Trophoblast cell (in vitro differentiated cells and primary cell): ENCODE measurements around the gene POU2AF1.

ENCODE experiments used
- DNase-seq, 2 donors: peaks; one replicate each; pipeline ENCODE4 v3.0.0-alpha.2; 2016
- H2AFZ ChIP-seq: 2 replicates; pipeline ENCODE4 v1.6.1; 2013; ENCODE audit warnings: low read length, moderate library complexity, mild to moderate bottlenecking; ENCODE audit not compliant: insufficient read depth, poor library complexity
- H2AK5ac ChIP-seq: 2 replicates; pipeline ENCODE4 v1.6.1; 2013; ENCODE audit warnings: mild to moderate bottlenecking, low read length
- H2BK120ac ChIP-seq: 2 replicates; pipeline ENCODE4 v1.6.1; 2013; ENCODE audit warnings: low read length, mild to moderate bottlenecking, moderate library complexity; ENCODE audit not compliant: insufficient read depth, poor library complexity
- H2BK12ac ChIP-seq: 2 replicates; pipeline ENCODE4 v1.6.1; 2013; ENCODE audit warnings: mild to moderate bottlenecking, low read length, moderate library complexity
- H2BK5ac ChIP-seq: 2 replicates; pipeline ENCODE4 v1.6.1; 2013; ENCODE audit warnings: low read length, low read depth, moderate library complexity, mild to moderate bottlenecking; ENCODE audit not compliant: poor library complexity
- H3K14ac ChIP-seq: 2 replicates; pipeline ENCODE4 v1.6.1; 2013; ENCODE audit warnings: mild to moderate bottlenecking, low read length
- H3K18ac ChIP-seq: 2 replicates; pipeline ENCODE4 v1.6.1; 2013; ENCODE audit warnings: mild to moderate bottlenecking, low read length
- H3K23ac ChIP-seq: 2 replicates; pipeline ENCODE4 v1.6.1; 2013; ENCODE audit warnings: low read length
- H3K27ac ChIP-seq: 2 replicates; pipeline ENCODE4 v1.5.1; 2013; ENCODE audit warnings: low read depth, mild to moderate bottlenecking, inconsistent platforms, low read length, moderate library complexity
- H3K27me3 ChIP-seq: 2 replicates; pipeline ENCODE4 v1.6.1; 2013; ENCODE audit warnings: inconsistent platforms, mild to moderate bottlenecking, low read length, moderate library complexity; ENCODE audit not compliant: insufficient read depth
- H3K36me3 ChIP-seq, 2 experiments: 1 replicate in 1 of 2; 2 replicates in 1 of 2; pipeline ENCODE4 v1.6.1; 2013; ENCODE audit warnings: low read length in 2 of 2, mild to moderate bottlenecking in 2 of 2, moderate library complexity in 1 of 2; ENCODE audit not compliant: insufficient read depth in 2 of 2, control insufficient read depth in 1 of 2
- H3K4ac ChIP-seq: 2 replicates; pipeline ENCODE4 v1.6.1; 2013; ENCODE audit warnings: low read depth, mild to moderate bottlenecking, low read length, moderate library complexity
- H3K4me1 ChIP-seq, 2 experiments: 1 replicate in 1 of 2; 2 replicates in 1 of 2; pipeline ENCODE4 v1.6.1; 2013; ENCODE audit warnings: low read length in 2 of 2, mild to moderate bottlenecking in 2 of 2, moderate library complexity in 1 of 2; ENCODE audit not compliant: insufficient read depth in 2 of 2, control insufficient read depth in 1 of 2
- H3K4me2 ChIP-seq: 2 replicates; pipeline ENCODE4 v1.6.1; 2013; ENCODE audit warnings: inconsistent platforms, mild to moderate bottlenecking, low read length, moderate library complexity
- H3K4me3 ChIP-seq: 2 replicates; pipeline ENCODE4 v1.5.1; 2013; ENCODE audit warnings: mild to moderate bottlenecking, low read depth, low read length, inconsistent platforms
- H3K79me1 ChIP-seq: one replicate; pipeline ENCODE4 v1.6.1; 2013; ENCODE audit warnings: low read length
- H3K79me2 ChIP-seq: 2 replicates; pipeline ENCODE4 v1.6.1; 2013; ENCODE audit warnings: low read length, mild to moderate bottlenecking; ENCODE audit not compliant: control insufficient read depth, insufficient read depth, poor library complexity
- H3K9ac ChIP-seq: 2 replicates; pipeline ENCODE4 v1.6.1; 2013; ENCODE audit warnings: mild to moderate bottlenecking, low read length
- H3K9me3 ChIP-seq: 2 replicates; pipeline ENCODE4 v1.6.1; 2013; ENCODE audit warnings: low read depth, mild to moderate bottlenecking, control low read depth, inconsistent platforms, low read length; ENCODE audit not compliant: insufficient read depth
- H4K12ac ChIP-seq: 2 replicates; pipeline ENCODE4 v1.6.1; 2013; ENCODE audit warnings: low read depth, mild to moderate bottlenecking, low read length, moderate library complexity
- H4K8ac ChIP-seq: 2 replicates; pipeline ENCODE4 v1.6.1; 2013; ENCODE audit warnings: low read depth, mild to moderate bottlenecking, low read length, moderate library complexity
- H4K91ac ChIP-seq: one replicate; pipeline ENCODE4 v1.6.1; 2013; ENCODE audit warnings: low read depth, mild to moderate bottlenecking, low read length, moderate library complexity
- WGBS: extraction: QIAGEN DNeasy Blood & Tissue Kit; methylation state at CpG from one replicate; pipeline ENCODE4 v1.1.7; 2013; ENCODE audit warnings: missing lambda C conversion rate; ENCODE audit not compliant: insufficient read length, insufficient coverage; ENCODE audit errors: extremely low coverage; 5-methylcytosine and 5-hydroxymethylcytosine counted together

The POU2AF1 gene

DNA sequence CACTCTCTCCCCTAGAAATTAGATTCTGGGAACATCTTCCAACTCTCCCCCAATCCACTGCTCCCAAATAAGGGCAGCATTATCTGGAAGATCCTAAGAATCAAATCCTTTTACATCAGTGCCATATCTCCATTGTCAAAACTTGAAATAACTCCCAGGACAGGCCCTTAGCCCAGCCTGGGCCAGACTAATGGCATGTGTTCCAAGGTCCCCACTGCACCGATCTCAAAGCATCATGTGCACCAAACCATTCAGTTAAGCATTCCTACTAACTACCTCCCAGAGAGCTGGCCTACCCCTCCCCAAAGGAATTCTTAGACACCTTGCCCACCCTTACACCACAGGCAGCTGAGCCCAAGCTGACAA, 44.2 kb upstream of the POU2AF1 start:
- Histone ChIP-seq H3K4ac (no peak overlapping the region), H2BK120ac (no peak overlapping the region), H3K14ac (no peak overlapping the region), H4K12ac (no peak overlapping the region), H2AFZ (no peak overlapping the region), H3K4me2 (no peak overlapping the region), H3K27ac (no peak overlapping the region), H3K79me2 (no peaks in the 10 kb centered on the region), H2BK12ac (no peak overlapping the region), H3K9ac (no peak overlapping the region), H3K79me1 (no peaks in the 10 kb centered on the region), H4K8ac (no peak overlapping the region), H3K9me3 (no peaks in the 10 kb centered on the region), H2BK5ac (no peak overlapping the region), H2AK5ac (no peak overlapping the region), H3K27me3 (no peaks in the 10 kb centered on the region), H4K91ac (no peak overlapping the region), H3K4me1 (no peaks in the 10 kb centered on the region), H3K18ac (no peak overlapping the region), H3K36me3 (no peaks in the 10 kb centered on the region), H3K23ac (no peak overlapping the region), H3K4me3 (no peak overlapping the region)
- WGBS, result no CpG with 5 or more reads among the region's 1 CpG
- DNase-seq, result no peak

DNA sequence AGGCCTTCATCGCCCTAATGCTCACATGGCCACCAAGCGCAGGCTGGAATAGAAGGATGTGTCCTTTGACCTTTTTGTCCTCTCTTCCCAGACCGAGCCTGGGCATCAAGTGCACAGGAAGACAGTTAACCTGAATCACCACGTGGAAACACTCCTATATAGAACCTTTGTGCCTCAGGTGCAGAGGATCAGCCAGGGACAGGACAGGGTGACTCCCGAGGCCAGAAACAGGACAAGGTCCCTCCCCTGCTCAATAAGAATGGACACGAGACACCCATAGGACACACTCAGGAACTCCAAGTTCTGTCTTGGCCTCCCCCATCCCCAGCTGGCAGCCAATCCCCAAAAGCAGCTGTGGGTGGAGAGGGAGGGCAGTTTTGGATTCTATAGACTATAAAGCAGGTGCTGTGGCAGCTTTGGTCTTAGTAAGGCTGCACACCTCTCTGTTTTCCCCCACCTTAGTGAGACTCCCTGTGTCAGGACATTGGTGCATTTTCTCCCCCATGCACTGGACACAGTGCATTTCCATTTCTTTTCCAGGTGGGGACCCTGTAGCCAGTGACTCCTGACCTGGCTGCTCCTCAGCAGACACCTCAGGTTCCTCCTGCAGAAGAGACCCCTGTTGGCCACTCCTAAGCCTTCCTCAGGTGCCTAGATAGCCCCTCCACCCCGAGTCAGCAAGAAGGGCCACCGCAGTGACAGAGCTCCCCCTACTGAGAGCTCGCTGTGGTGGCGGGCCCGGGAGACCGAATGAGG, 43.6 kb upstream of the POU2AF1 start:
- DNase-seq, result peak; percentile 9 to 55
- no peaks in the 10 kb centered on the region for H3K4me1 ChIP-seq
- no peak overlapping the region for H2AFZ ChIP-seq
- no peak overlapping the region for H2BK5ac ChIP-seq
- H3K79me2 ChIP-seq, result no peaks in the 10 kb centered on the region
- no peak overlapping the region for H4K8ac ChIP-seq
- no peak overlapping the region for H3K4ac ChIP-seq
- H3K4me2 ChIP-seq, result no peak overlapping the region
- no peaks in the 10 kb centered on the region for H3K27me3 ChIP-seq
- no peaks in the 10 kb centered on the region for H3K79me1 ChIP-seq
- no CpG with 5 or more reads among the region's 12 CpGs for WGBS
- H3K9ac ChIP-seq, result no peak overlapping the region
- no peak overlapping the region for H4K91ac ChIP-seq
- H3K4me3 ChIP-seq, result no peak overlapping the region
- no peaks in the 10 kb centered on the region for H3K36me3 ChIP-seq
- no peak overlapping the region for H3K14ac ChIP-seq
- no peak overlapping the region for H3K27ac ChIP-seq
- no peaks in the 10 kb centered on the region for H3K9me3 ChIP-seq
- no peak overlapping the region for H2BK120ac ChIP-seq
- no peak overlapping the region for H2BK12ac ChIP-seq
- H3K23ac ChIP-seq, result no peak overlapping the region
- no peak overlapping the region for H4K12ac ChIP-seq
- H2AK5ac ChIP-seq, result no peak overlapping the region
- H3K18ac ChIP-seq, result no peak overlapping the region

GRCh38 chr11:111421251-111421650, 42.2 kb upstream of the POU2AF1 start:
- Histone ChIP-seq H3K9ac (no peak overlapping the region), H4K12ac (no peak overlapping the region)
- WGBS, result no CpG with 5 or more reads among the region's 5 CpGs

DNA sequence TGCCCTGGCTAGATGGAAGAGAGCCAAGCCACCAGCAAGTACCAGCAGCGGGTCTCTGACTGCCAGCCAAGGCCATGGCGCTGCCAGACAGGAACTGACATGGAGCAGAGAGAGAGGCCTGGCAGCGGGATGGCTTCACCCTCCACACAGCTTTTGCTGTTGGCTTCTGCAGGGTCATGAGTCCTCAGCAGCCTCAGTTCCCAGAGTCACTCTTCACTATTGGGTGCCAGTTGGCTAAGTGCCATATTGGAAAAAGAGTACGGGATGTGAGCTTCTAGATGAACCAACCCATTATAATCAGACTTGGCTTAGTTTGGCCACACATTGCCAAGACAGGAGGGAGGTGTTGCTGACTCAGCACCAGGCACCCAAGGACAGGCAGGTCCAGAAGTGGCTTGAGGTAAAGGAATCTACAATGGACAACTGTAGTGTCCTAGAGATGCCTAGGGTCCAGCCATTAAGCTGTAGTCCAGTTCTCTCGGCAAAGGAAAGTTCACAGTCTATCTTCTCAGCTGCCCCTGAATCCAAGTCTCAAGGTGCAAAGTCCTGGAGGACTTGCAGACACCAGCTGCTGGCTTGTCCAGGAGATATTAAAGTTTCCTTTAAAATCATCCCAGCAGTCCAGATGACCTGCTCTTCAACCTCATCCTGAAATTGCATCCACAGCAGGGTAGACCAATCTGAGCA, 40.7 kb upstream of the POU2AF1 start:
- no peak for DNase-seq
- Histone ChIP-seq H4K8ac (no peak overlapping the region), H3K9ac (no peak overlapping the region), H2BK5ac (no peak overlapping the region), H3K27me3 (no peaks in the 10 kb centered on the region), H3K18ac (no peak overlapping the region), H4K12ac (no peak overlapping the region), H3K79me1 (no peaks in the 10 kb centered on the region), H3K14ac (no peak overlapping the region), H2BK12ac (no peak overlapping the region), H3K36me3 (no peaks in the 10 kb centered on the region), H3K79me2 (no peaks in the 10 kb centered on the region), H3K4ac (no peak overlapping the region), H2BK120ac (no peak overlapping the region), H3K23ac (no peak overlapping the region), H4K91ac (no peak overlapping the region), H3K9me3 (no peaks in the 10 kb centered on the region), H2AK5ac (no peak overlapping the region), H3K27ac (no peak overlapping the region), H3K4me3 (no peak overlapping the region), H2AFZ (no peak overlapping the region), H3K4me2 (no peak overlapping the region), H3K4me1 (no peaks in the 10 kb centered on the region)
- WGBS, result no CpG with 5 or more reads among the region's 5 CpGs

More at GRCh38 chr11:111421251-111421650, 42.2 kb upstream of the POU2AF1 start:
- no peak overlapping the region for H3K23ac ChIP-seq
- no peak overlapping the region for H3K4ac ChIP-seq
- H2BK5ac ChIP-seq, result no peak overlapping the region
- H3K18ac ChIP-seq, result no peak overlapping the region
- H2BK12ac ChIP-seq, result no peak overlapping the region
- H3K27me3 ChIP-seq, result no peaks in the 10 kb centered on the region
- no peak overlapping the region for H3K4me3 ChIP-seq
- H3K79me2 ChIP-seq, result no peaks in the 10 kb centered on the region
- H2BK120ac ChIP-seq, result no peak overlapping the region
- no peak overlapping the region for H2AK5ac ChIP-seq
- no peak overlapping the region for H4K91ac ChIP-seq
- no peak overlapping the region for H2AFZ ChIP-seq
- no peak overlapping the region for H4K8ac ChIP-seq
- no peak overlapping the region for H3K14ac ChIP-seq
- H3K36me3 ChIP-seq, result no peaks in the 10 kb centered on the region
- DNase-seq, result no peak
- H3K79me1 ChIP-seq, result no peaks in the 10 kb centered on the region
- H3K4me2 ChIP-seq, result no peak overlapping the region
- no peaks in the 10 kb centered on the region for H3K4me1 ChIP-seq
- no peaks in the 10 kb centered on the region for H3K9me3 ChIP-seq
- no peak overlapping the region for H3K27ac ChIP-seq
